Activated CD8-positive, alpha-beta memory T cell treated with anti-CD3 and anti-CD28 coated beads, Interleukin-2, amount 50 U/mL, for 24 hours (primary cell): Measurements from ENCODE around the gene IFT88.
A peak's percentile ranks its signal among the peaks of the same experiment; 100 is the strongest.

Experiments
- DNase-seq: peaks from one replicate; pipeline ENCODE4 v3.0.0-alpha.2; 2020; ENCODE audit errors: extremely low read depth

IFT88 gene

GRCh38 chr13:20686863-20687579 lies 120.1 kb downstream of the IFT88 start:
- DNase-seq = no peak

DNA sequence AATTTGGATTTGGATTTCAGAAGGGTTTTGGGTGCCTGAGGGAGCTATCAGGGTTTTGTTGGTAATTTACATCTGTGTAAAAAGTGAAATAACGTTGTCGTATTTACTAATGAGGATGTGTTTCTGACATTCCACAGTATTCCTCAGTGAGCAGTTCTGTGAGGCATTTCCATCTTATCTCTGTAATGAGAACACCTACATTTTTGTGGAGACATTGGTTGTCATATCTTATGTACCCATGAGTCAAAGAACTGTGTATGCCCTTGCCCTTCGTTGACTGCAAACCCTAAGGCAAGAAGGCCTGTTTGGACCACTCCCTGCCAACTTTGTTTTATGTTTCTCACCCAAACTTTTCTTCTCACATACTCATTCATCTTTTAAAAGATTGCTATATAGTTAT lies 122.3 kb downstream of the IFT88 start:
- no peak for DNase-seq

DNA sequence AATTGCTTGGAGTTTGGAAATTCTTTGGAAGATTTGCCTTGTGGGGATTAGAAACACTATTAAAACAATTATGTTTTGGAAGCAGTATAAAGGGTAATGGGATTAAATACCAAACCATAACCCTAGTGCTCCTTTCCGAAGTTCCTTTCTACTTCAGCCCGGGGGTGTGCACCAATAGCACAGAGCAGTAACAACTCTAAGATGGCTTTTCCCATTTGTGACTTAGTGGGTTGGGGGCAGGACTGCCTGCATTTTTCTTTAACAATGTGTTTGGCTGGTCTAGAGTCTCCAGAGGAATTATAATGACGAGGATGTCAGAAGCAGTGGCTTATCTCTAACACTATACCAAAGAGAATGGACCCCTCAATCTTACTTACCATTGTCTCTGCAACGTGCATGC lies 124.7 kb downstream of the IFT88 start:
- DNase-seq = no peak

- no peak for DNase-seq
These were observed 129.1 kb downstream of the IFT88 start for GRCh38 chr13:20696073-20696472.

GRCh38 chr13:20699715-20700114 lies 132.8 kb downstream of the IFT88 start:
- no peak for DNase-seq

GRCh38 chr13:20700288-20700687 lies 133.3 kb downstream of the IFT88 start:
- no peak for DNase-seq

- DNase-seq = no peak
These were observed 134.5 kb downstream of the IFT88 start for GRCh38 chr13:20701461-20701860.

GRCh38 chr13:20702530-20702914 lies 135.6 kb downstream of the IFT88 start:
- no peak for DNase-seq

- DNase-seq = no peak
These were observed 136.2 kb downstream of the IFT88 start, which contains the start of gene IL17D for GRCh38 chr13:20702915-20703779. TSS of gene IL17D (plus strand) at chr13:20703699. CDS start at chr13:20704002, 303 bp downstream.

DNA sequence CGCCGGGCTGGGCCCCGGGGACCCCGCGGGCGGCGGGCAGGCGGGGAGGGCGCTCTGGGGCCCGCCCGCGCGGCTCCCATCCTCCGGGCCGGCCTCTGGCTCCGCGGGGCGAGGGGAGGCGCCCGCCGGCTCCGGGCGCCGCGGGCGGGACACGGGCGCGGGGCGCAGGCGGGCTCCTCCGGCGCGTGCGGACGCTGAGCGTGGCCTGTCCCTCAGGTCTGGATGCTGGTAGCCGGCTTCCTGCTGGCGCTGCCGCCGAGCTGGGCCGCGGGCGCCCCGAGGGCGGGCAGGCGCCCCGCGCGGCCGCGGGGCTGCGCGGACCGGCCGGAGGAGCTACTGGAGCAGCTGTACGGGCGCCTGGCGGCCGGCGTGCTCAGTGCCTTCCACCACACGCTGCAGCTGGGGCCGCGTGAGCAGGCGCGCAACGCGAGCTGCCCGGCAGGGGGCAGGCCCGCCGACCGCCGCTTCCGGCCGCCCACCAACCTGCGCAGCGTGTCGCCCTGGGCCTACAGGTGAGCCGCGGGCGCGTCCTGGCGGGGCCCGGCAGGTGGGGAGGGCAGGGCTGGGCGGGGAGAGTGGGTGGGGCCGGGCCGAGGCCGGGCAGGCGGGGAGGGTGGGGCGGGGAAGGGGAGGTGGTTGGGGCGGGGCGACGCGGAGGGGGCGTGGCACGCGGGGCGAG lies 137.0 kb downstream of the IFT88 start:
- DNase-seq = peak; percentile 13

DNA sequence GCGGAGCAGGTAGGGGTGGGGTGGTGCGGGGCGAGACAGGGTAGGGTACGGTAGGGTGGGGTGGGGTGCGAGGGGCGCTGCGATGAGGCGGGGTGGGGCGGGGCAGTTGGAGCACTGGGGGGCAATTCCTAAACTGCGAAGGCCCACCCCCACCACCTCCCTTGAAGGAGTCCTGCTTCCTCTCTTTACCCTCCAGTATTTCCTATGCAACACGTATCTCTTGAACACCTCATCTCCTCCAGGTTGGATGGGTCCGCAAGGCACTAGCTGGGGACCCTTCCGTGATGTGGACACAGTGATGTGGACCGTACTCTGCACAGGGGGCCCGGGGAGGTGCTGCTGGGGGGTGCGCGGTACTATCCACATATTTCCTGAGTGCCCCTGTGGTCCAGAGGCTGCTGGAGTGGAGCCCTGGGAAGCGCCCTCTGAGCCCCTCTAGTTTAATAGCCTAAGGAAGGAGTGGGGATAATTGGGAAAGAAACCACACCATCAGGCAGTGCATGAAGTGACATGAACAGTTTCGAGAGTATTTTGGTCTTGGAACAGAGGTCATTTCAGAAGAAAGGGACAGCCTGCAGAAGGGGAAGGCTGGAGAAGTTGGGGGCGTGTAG lies 137.6 kb downstream of the IFT88 start:
- no peak for DNase-seq

DNA sequence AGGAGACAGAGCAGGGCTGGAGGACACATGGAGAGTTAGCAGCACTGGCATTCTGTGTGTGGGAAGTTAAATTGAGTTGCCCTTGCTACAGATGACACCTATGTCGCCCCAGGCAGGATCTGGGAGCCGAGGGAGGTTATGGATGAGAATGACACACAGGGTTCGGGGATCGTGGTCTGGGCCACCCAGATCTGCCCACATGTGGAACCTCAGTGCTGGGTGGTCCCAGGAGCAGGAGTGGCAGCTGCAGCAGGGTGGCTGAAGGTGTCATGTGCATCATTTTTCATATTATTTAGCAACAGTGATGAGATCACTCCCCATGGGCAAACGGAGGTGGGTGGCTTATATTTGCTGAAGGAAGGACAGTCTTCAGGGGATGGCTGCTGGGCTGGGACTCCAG lies 139.7 kb downstream of the IFT88 start:
- DNase-seq = no peak

DNA sequence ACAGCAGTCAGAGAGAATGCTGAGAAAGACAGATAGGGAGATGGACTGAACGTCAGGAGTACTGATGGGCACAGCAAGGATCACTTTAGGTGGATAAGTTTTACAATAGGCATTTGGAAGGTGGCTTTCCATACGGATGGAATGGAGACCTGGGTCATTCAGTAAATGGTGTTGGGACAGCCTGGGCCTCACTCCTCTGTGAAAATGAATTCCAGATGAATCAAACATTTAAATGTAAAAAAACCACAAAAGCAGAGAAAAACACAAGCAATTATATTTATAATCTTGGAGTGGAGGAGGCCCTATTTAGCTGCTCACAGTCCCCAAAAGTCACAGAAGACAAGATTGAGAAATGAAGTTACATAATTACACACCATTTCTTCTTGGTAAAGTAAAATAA lies 141.3 kb downstream of the IFT88 start:
- no peak for DNase-seq

- DNase-seq = no peak
These were observed 142.4 kb downstream of the IFT88 start for GRCh38 chr13:20709369-20709768.

DNA sequence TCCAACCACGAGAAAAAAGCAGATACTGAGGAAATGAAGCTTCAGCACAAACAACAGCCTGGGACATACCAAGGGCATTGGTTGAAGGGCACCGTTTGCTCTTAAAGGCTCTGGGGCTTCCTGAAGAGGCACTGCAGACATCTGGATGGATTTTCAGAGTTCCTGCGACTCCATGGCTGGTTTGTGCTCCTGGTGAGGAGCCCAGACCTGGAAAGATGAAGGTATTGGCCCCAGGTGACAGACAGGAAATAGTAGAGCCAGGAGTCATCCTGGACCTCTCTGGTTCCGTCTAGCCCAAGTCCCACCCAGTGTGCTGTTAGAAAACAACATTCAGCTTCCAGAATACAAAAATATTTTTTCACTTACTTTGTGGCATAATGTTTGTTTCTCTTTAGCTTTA lies 142.8 kb downstream of the IFT88 start:
- DNase-seq = no peak

DNA sequence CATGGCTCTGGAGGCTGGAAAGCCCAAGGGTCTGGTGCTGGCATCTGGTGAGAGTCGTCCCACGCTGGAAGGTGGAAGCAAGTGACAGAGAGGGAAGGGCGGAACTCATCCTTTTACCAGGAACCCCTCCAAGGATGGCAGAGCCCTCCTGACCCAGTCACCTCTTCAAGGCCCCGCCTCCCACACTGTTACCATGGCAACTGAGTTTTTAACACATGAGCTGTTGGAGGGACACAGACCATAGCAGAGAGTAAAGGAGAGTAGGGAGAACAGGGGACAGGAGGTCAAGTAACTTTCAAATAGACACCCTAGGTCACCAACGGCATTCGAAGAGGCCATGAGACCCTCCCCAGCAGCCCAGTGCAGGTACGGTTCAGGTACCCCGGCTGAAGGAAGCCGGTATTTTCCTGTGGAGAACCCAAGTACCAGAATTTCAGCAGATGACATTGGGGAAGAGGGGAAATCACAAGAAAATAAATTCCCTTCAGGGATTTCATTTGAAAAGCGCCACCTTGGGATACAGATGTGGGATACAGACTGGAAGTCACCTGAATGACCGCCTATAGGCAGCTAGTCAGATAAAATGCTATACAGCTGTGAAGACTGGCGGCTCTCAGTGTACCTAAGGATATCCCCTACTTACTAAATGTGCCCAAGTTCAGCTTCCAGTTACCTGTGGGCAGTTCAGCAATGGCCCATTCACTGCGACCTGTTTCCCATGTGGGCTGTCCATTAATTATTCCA lies 144.5 kb downstream of the IFT88 start:
- no peak for DNase-seq

DNA sequence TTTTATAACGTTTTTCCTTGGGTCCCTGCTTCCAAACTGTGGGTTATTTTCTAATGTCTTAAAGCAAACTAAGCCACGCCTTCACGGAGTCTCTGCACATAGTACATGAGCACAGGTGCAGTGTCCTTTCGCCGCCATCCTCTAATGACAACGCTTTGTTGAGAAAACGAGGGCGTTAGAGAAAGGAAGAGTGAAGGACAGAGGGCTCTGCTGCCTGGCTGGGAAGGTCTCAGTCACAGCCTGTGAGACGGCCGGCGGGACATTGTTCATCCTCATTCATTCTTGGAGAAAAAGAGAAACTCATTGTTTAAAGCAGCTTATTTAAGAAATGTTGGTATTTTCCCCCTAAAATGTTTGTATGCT lies 146.0 kb downstream of the IFT88 start:
- no peak for DNase-seq

DNA sequence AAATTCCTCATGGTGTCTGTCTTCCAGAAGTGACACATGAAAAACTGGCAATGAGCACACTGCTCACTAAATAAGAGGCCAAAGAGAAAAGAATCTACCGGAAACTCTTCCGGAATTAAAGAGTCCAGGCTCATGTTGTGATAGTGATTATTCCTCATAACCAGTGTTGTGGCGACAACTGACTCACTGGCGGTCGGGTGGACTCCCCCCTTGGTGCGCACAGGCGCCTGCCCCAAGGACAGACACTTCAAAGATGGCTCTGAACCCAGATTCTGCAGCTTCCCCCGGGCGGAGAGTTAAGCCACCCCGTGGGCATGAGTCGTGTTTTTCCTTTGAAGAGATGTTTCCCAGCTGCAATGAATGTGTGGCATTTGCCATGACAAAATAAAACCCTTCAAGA lies 146.8 kb downstream of the IFT88 start:
- no peak for DNase-seq

- no peak for DNase-seq
These were observed 147.2 kb downstream of the IFT88 start for GRCh38 chr13:20714161-20714560.

DNA sequence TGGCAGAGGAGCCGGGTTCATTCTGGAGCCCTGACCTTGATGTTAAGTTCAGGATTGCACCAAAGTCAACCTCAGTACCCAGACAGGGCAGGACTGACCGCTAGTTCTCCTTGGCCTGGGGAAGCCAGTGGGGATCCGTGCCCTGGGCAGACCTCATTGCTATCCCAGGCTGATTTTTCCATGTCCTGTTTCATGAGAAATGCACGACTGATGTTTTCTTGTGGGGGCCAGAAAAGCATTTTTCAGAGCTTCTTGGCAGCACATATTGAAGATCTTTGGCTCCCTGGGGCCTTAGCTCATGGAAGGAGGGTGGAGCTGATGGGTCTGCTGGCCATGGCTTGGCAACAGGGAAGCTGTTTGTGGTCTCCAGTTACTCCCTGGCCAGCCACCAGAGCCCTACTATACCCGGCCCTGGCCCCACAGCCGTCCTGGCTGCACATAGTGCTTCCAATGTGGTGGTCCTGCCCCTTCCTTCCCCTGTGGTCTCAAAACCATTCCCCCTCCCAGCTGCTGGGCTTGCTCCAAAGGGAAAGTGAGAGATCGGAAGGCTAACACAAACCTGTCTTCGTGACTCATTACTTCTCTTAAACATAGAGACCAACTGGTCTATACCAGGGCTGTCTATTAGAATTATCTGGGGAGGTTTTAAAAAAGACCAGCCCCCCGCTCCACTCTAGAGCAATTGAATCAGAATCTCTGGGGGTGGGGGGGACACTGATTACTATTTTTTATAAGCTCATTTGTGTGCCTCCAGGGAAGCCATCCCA lies 147.8 kb downstream of the IFT88 start:
- no peak for DNase-seq

DNA sequence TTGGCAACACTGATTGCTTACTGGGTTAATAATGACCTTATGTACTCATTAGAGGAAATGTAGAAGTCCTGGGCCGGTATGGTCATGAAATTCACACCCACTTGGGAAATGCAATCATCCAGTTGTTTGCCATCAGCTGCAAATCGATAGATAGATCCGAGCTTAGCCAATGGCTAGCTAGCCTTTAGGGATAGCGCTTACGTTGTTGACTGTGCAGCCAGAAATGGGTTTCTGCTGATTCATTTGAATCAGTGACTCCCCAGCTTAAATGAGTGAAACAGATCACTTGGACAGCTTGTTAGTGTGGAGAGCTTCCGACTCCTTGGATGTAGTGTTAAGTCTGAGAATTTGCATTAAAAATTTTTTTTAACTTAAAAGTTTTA lies 148.4 kb downstream of the IFT88 start:
- no peak for DNase-seq
